ENCODE data around the gene CAB39L. TPM values are rescaled to one million over a fixed set of nuclear protein-coding genes. Genes with fewer than 3 reads are reported as not detected.

The CAB39L gene
- total RNA-seq, 1 donor from 2014 or later, result 13.2 TPM

- DNase-seq (ENCODE audit: low read depth), result no peak
- Histone ChIP-seq H4K20me1 (ENCODE audit: insufficient read depth, low read length) (no peaks in the 10 kb centered on the region), H3K4me1 (ENCODE audit: insufficient read depth, low read length) (peaks cover 28% of the 10 kb centered on the region), H3K36me3 (ENCODE audit: insufficient read depth, low read length) (no peaks in the 10 kb centered on the region), H3K9me3 (ENCODE audit: insufficient read depth, low read depth, low read length) (no peaks in the 10 kb centered on the region), H2AFZ (ENCODE audit: low read depth, low read length) (no peak overlapping the region), H3K4me3 (ENCODE audit: insufficient read depth, low read depth, low read length) (no peak overlapping the region), H3K4me2 (ENCODE audit: low read length) (no peak overlapping the region), H3K27me3 (ENCODE audit: insufficient read depth, low read length) (no peaks in the 10 kb centered on the region), H3K9ac (ENCODE audit: low read length) (no peak overlapping the region), H3K27ac (ENCODE audit: low read depth, low read length) (no peak overlapping the region), H3K79me2 (ENCODE audit: insufficient read depth, low read length) (no peaks in the 10 kb centered on the region)
- no peak for TF ChIP-seq EZH2 (IDR thresholded peaks at IDR 0.05; ENCODE audit: insufficient read depth, low read length)
- TF ChIP-seq CTCF (IDR thresholded peaks at IDR 0.05; ENCODE audit: insufficient read depth, low read depth, low read length), result no peak
- Mint-ChIP-seq H3K4me3 (ENCODE audit: unreplicated experiment) (no peak overlapping the region), H3K27ac (ENCODE audit: unreplicated experiment) (no peak overlapping the region), H3K9me3 (ENCODE audit: unreplicated experiment) (no peaks in the 10 kb centered on the region), H3K4me1 (ENCODE audit: low read depth, unreplicated experiment) (peaks cover 20% of the 10 kb centered on the region), H3K36me3 (ENCODE audit: low read depth, unreplicated experiment) (peaks cover 10% of the 10 kb centered on the region), H3K27me3 (ENCODE audit: low read depth, unreplicated experiment) (no peaks in the 10 kb centered on the region)
- FAIRE-seq, result no peak
These were observed 133.6 kb downstream of the CAB39L start for GRCh38 chr13:49310251-49310650.

GRCh38 chr13:49308921-49309408 is 134.9 kb downstream of the CAB39L start:
- FAIRE-seq (no peak), DNase-seq (ENCODE audit: low read depth) (no peak)
- Mint-ChIP-seq H3K36me3 (ENCODE audit: low read depth, unreplicated experiment) (peaks cover 10% of the 10 kb centered on the region), H3K27ac (ENCODE audit: unreplicated experiment) (no peak overlapping the region), H3K9me3 (ENCODE audit: unreplicated experiment) (no peaks in the 10 kb centered on the region), H3K4me1 (ENCODE audit: low read depth, unreplicated experiment) (peaks cover 13% of the 10 kb centered on the region), H3K27me3 (ENCODE audit: low read depth, unreplicated experiment) (no peaks in the 10 kb centered on the region), H3K4me3 (ENCODE audit: unreplicated experiment) (no peak overlapping the region)
- Histone ChIP-seq H4K20me1 (ENCODE audit: insufficient read depth, low read length) (no peaks in the 10 kb centered on the region), H3K4me1 (ENCODE audit: insufficient read depth, low read length) (peaks cover 17% of the 10 kb centered on the region), H3K9me3 (ENCODE audit: insufficient read depth, low read depth, low read length) (no peaks in the 10 kb centered on the region), H2AFZ (ENCODE audit: low read depth, low read length) (peak overlapping the region; percentile 50), H3K4me3 (ENCODE audit: insufficient read depth, low read depth, low read length) (no peak overlapping the region), H3K79me2 (ENCODE audit: insufficient read depth, low read length) (no peaks in the 10 kb centered on the region), H3K36me3 (ENCODE audit: insufficient read depth, low read length) (no peaks in the 10 kb centered on the region), H3K27me3 (ENCODE audit: insufficient read depth, low read length) (no peaks in the 10 kb centered on the region), H3K4me2 (ENCODE audit: low read length) (peak overlapping the region; percentile 28), H3K9ac (ENCODE audit: low read length) (no peak overlapping the region), H3K27ac (ENCODE audit: low read depth, low read length) (no peak overlapping the region)
- TF ChIP-seq EZH2 (IDR thresholded peaks at IDR 0.05; ENCODE audit: insufficient read depth, low read length) (no peak), CTCF (IDR thresholded peaks at IDR 0.05; ENCODE audit: insufficient read depth, low read depth, low read length) (no peak)

GRCh38 chr13:49308097-49308875 is 135.6 kb downstream of the CAB39L start:
- Mint-ChIP-seq H3K9me3 (ENCODE audit: unreplicated experiment) (no peaks in the 10 kb centered on the region), H3K36me3 (ENCODE audit: low read depth, unreplicated experiment) (peaks cover 12% of the 10 kb centered on the region), H3K27me3 (ENCODE audit: low read depth, unreplicated experiment) (no peaks in the 10 kb centered on the region), H3K4me3 (ENCODE audit: unreplicated experiment) (no peak overlapping the region), H3K4me1 (ENCODE audit: low read depth, unreplicated experiment) (peaks cover 6% of the 10 kb centered on the region), H3K27ac (ENCODE audit: unreplicated experiment) (no peak overlapping the region)
- Histone ChIP-seq H3K4me3 (ENCODE audit: insufficient read depth, low read depth, low read length) (no peak overlapping the region), H4K20me1 (ENCODE audit: insufficient read depth, low read length) (no peaks in the 10 kb centered on the region), H2AFZ (ENCODE audit: low read depth, low read length) (peak overlapping the region; percentile 50), H3K36me3 (ENCODE audit: insufficient read depth, low read length) (no peaks in the 10 kb centered on the region), H3K79me2 (ENCODE audit: insufficient read depth, low read length) (no peaks in the 10 kb centered on the region), H3K27me3 (ENCODE audit: insufficient read depth, low read length) (no peaks in the 10 kb centered on the region), H3K27ac (ENCODE audit: low read depth, low read length) (peak overlapping the region; percentile 1), H3K9ac (ENCODE audit: low read length) (no peak overlapping the region), H3K9me3 (ENCODE audit: insufficient read depth, low read depth, low read length) (no peaks in the 10 kb centered on the region), H3K4me1 (ENCODE audit: insufficient read depth, low read length) (peaks cover 17% of the 10 kb centered on the region), H3K4me2 (ENCODE audit: low read length) (no peak overlapping the region)
- no peak for TF ChIP-seq CTCF (IDR thresholded peaks at IDR 0.05; ENCODE audit: insufficient read depth, low read depth, low read length)
- no peak for TF ChIP-seq EZH2 (IDR thresholded peaks at IDR 0.05; ENCODE audit: insufficient read depth, low read length)
- DNase-seq (ENCODE audit: low read depth) (peak; percentile 39), FAIRE-seq (no peak)

All from astrocyte (in vitro differentiated cells and primary cell).